OCI-LY3 (cell line): Measurements from ENCODE around the gene DESI2.

Experiments used
- H2AFZ ChIP-seq: fragments of 200-600, 300-600 bp; shearing (Covaris generic); 2 replicates; pipeline ENCODE4 v1.6.0; 2014; ENCODE audit warnings: antibody characterized with exemption, low read depth, low read length
- H3K27ac ChIP-seq: fragments of 200-600, 300-600 bp; sonication (generic); 2 replicates; pipeline ENCODE4 v1.5.1; 2014; ENCODE audit warnings: mild to moderate bottlenecking, low read length, moderate library complexity, mixed read lengths
- H3K27me3 ChIP-seq: fragments of 200-600, 300-600 bp; sonication (generic); 2 replicates; pipeline ENCODE4 v1.6.1; 2014; ENCODE audit warnings: low read depth, low read length, mixed read lengths
- H3K36me3 ChIP-seq: fragments of 200-600, 300-600 bp; sonication (generic); replicated peaks from 2 replicates; pipeline ENCODE3; 2014; ENCODE audit warnings: low read depth, low read length, mixed read lengths
- H3K4me1 ChIP-seq: fragments of 300-600, 200-600 bp; sonication (generic); 2 replicates; pipeline ENCODE4 v1.6.1; 2014; ENCODE audit warnings: low read length, mixed read lengths
- H3K4me2 ChIP-seq: fragments of 200-600, 300-600 bp; sonication (generic); 2 replicates; pipeline ENCODE4 v1.6.1; 2014; ENCODE audit warnings: low read length, mixed read lengths
- H3K4me3 ChIP-seq: fragments of 300-600, 200-600 bp; sonication (generic); 2 replicates; pipeline ENCODE4 v1.5.1; 2014; ENCODE audit warnings: antibody characterized with exemption, mild to moderate bottlenecking, low read length, moderate library complexity
- H3K79me2 ChIP-seq: fragments of 300-600, 200-600 bp; shearing (Covaris generic); 2 replicates; pipeline ENCODE4 v1.6.1; 2014; ENCODE audit warnings: mild to moderate bottlenecking, low read length, mixed read lengths
- H3K9ac ChIP-seq: fragments of 300-600, 200-600 bp; shearing (Covaris generic); 2 replicates; pipeline ENCODE4 v1.6.0; 2014; ENCODE audit warnings: mild to moderate bottlenecking, low read length, moderate library complexity
- H3K9me3 ChIP-seq: fragments of 200-600, 300-600 bp; shearing (Covaris generic); 2 replicates; pipeline ENCODE4 v1.6.1; 2014; ENCODE audit warnings: low read length, mixed read lengths; ENCODE audit not compliant: insufficient read depth
- H4K20me1 ChIP-seq: fragments of 200-600, 300-600 bp; sonication (generic); 2 replicates; pipeline ENCODE4 v1.6.1; 2016; ENCODE audit warnings: low read length, mixed read lengths; ENCODE audit not compliant: insufficient read depth
- EZH2phosphoT487 ChIP-seq: fragments of 200-600 bp; shearing (Covaris generic); IDR thresholded peaks from 2 replicates; pipeline ENCODE4 v1.6.1; 2018; ENCODE audit warnings: antibody characterized with exemption, mixed run types, low read depth
- TF ChIP-seq, protein P1 (sequence below): fragments of 200-600, 300-600 bp; sonication (generic); IDR thresholded peaks from 2 replicates; pipeline ENCODE4 v1.5.1; 2014; ENCODE audit warnings: antibody characterized with exemption, low read length, low read depth

Gene DESI2

DNA sequence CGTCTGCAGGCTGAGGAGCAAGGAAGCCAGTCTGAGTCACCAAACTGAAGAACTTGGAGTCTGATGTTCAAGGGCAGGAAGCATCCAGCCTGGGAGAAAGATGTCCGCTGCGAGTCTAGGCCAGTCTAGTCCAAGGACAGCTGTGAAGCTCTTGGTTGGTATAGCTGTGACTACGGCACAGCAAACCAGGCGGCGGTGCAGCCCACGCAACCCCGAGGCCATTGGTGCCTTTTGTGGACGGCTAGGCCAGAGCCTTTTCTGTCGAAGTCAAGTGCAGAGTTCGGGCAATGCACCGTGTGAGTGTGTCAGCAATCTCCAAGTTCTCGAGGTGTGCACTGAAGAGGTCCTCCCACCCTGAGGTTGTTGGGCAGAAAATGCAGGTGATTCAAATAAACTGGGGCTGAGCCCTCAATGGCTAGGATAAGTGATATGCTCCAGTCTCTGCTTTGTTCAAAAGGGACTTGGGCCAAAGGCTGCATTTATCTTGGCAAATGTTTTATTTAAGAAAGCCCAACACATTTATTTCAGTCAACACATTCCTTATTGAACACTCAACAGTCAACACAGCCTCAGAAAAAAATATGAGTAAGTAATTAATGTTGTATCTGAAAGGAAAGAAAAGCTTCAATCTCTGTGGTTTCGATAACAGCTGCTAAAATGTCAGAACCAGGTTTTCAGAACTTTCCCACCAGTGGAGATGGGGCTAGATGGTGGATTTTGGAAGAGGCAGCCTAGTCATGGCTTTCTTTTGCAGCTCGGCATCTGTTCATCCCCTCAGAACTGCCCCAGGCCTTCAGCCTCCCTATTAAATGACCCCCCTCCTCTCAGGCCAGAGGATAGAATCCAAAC, 104.4 kb downstream of the DESI2 start:
- TF ChIP-seq, protein P1, sequence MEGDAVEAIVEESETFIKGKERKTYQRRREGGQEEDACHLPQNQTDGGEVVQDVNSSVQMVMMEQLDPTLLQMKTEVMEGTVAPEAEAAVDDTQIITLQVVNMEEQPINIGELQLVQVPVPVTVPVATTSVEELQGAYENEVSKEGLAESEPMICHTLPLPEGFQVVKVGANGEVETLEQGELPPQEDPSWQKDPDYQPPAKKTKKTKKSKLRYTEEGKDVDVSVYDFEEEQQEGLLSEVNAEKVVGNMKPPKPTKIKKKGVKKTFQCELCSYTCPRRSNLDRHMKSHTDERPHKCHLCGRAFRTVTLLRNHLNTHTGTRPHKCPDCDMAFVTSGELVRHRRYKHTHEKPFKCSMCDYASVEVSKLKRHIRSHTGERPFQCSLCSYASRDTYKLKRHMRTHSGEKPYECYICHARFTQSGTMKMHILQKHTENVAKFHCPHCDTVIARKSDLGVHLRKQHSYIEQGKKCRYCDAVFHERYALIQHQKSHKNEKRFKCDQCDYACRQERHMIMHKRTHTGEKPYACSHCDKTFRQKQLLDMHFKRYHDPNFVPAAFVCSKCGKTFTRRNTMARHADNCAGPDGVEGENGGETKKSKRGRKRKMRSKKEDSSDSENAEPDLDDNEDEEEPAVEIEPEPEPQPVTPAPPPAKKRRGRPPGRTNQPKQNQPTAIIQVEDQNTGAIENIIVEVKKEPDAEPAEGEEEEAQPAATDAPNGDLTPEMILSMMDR: no peak
- TF ChIP-seq EZH2phosphoT487: no peak
- H3K27me3 ChIP-seq: no peaks in the 10 kb centered on the region
- H3K4me2 ChIP-seq: no peak overlapping the region
- no peak overlapping the region for H3K27ac ChIP-seq
- no peaks in the 10 kb centered on the region for H3K9me3 ChIP-seq
- no peaks in the 10 kb centered on the region for H3K36me3 ChIP-seq
- no peaks in the 10 kb centered on the region for H4K20me1 ChIP-seq
- no peak overlapping the region for H3K4me3 ChIP-seq
- H2AFZ ChIP-seq: no peak overlapping the region
- no peaks in the 10 kb centered on the region for H3K4me1 ChIP-seq
- H3K79me2 ChIP-seq: no peaks in the 10 kb centered on the region
- no peak overlapping the region for H3K9ac ChIP-seq
